Epithelial cell of proximal tubule (primary cell): Measurements from ENCODE around the gene HERC5. TPM values are rescaled to one million over a fixed set of nuclear protein-coding genes. Genes with fewer than 3 reads are reported as not detected.

Experiments
- DNase-seq: peaks from one replicate; pipeline ENCODE4 v3.0.0-alpha.2; 2011; ENCODE audit warnings: low read depth
- H3K4me3 ChIP-seq: 2 replicates; pipeline ENCODE4 v1.5.1; 2011; ENCODE audit warnings: low read depth, mild to moderate bottlenecking, low read length
- total RNA-seq: library from RNA; depleted of rRNA; stranded (reverse); fragments of >200 nt; gene quantifications from 2 replicates; pipeline ENCODE4 v1.2.3, GENCODE V29; 2015
- TF ChIP-seq, protein P1 (sequence below): conservative IDR thresholded peaks from 2 replicates; pipeline ENCODE4 v1.5.1; 2012; ENCODE audit warnings: low read depth, mild to moderate bottlenecking, low read length

The HERC5 gene
- total RNA-seq, 1 donor from 2014 or later: 2.0 TPM

DNA sequence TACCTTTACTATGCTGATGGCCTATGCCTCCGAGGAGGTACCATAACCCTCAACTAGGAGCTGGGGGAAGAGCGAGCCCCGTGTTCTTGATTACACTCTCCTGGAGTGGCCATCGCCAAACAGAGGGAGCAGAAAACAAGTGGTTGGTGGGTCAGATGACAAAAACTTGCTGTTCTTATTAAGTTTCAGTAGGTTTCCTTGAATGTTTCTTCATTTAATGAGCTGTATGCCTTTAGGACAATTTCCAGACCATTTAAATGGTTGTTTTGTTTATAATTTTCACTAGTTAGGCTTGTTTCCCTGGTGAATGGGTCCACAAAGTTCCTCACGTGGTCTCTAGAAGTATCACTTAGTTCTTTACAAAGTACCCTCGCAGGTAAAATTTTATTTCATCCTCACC lies 62.0 kb downstream of the HERC5 start:
- TF ChIP-seq, protein P1, sequence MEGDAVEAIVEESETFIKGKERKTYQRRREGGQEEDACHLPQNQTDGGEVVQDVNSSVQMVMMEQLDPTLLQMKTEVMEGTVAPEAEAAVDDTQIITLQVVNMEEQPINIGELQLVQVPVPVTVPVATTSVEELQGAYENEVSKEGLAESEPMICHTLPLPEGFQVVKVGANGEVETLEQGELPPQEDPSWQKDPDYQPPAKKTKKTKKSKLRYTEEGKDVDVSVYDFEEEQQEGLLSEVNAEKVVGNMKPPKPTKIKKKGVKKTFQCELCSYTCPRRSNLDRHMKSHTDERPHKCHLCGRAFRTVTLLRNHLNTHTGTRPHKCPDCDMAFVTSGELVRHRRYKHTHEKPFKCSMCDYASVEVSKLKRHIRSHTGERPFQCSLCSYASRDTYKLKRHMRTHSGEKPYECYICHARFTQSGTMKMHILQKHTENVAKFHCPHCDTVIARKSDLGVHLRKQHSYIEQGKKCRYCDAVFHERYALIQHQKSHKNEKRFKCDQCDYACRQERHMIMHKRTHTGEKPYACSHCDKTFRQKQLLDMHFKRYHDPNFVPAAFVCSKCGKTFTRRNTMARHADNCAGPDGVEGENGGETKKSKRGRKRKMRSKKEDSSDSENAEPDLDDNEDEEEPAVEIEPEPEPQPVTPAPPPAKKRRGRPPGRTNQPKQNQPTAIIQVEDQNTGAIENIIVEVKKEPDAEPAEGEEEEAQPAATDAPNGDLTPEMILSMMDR: no peak
- H3K4me3 ChIP-seq: no peak overlapping the region
- no peak for DNase-seq

- no peak for DNase-seq
- TF ChIP-seq, protein P1: no peak
- H3K4me3 ChIP-seq: peak overlapping the region; percentile 84
These were observed 65.9 kb downstream of the HERC5 start for GRCh38 chr4:88522702-88523324.

GRCh38 chr4:88523325-88524129 lies 66.6 kb downstream of the HERC5 start, which contains the start of gene PYURF:
PYURF (minus strand) TSS chr4:88523776; CDS start chr4:88523700, 76 bp downstream.
- TF ChIP-seq, protein P1: no peak
- DNase-seq: no peak
- peak within 1 kb of the TSS; percentile 84 for H3K4me3 ChIP-seq

DNA sequence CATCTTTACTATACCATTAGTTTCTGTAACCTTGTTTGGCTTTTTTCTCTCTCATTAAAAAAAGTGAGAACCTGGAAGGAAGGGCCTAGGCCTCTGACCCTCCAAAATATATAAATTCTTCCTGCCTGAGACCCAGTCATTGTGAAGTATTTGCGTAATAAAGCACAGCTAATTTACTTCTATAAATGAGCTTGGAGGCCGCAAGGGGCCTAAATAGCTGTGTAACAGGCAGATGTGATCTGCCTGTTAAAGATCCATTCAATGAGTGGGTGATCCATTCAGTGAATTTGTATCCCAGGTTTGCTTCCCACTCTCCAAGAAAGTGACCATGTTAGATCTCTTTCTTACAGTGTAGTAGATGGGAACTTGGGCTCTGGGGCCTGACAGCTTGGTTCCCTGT lies 67.3 kb downstream of the HERC5 start:
- DNase-seq: no peak
- TF ChIP-seq, protein P1: no peak

DNA sequence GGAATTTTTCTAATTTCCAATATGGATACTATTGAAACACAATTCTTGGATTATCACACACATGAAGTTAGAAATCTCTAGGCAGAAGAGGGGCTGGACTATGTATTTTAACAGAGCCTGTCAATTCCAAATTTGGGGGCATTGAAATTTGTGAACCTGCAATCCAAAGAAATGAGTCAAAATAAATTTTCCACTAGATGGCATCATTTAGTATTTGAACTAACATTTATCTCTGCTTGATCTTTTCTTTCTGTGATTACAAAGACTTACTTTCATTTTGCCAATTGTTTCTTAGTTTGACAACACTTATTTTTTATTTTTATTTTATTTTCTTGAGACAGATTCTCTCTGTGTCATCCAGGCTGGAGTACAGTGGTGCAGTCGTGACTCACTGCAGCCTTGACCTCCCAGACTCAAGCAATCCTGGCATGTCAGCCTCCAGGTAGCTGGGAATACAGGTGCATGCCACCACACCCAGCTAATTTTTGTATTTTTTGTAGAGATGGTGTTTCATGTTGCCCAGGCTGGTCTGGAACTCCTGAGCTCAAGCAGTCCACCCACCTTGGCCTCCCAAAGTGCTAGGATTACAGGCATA lies 69.4 kb downstream of the HERC5 start:
- TF ChIP-seq, protein P1: no peak
- no peak for DNase-seq
- no peak overlapping the region for H3K4me3 ChIP-seq

More for the DNA sequence above, 67.3 kb downstream of the HERC5 start:
- peak overlapping the region; percentile 84 for H3K4me3 ChIP-seq

DNA sequence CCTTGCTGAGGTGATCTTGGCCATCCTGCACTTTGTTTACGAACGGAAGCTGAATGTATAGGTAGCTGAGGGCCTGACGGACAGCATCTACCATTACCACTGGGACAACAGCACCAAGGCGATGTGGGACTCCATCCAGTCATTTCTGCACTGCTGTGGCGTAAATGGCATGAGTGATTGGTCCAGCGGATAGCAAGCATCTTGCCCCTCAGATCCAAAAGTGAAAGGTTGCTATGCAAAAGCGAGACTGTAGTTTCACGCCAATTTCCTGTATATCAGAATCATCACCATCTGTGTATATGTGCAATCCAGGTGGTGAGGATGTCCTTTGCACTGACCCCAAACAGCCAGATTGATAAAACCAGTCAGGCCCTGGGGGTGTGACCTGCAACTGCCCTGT lies 70.9 kb downstream of the HERC5 start:
- DNase-seq: no peak
- H3K4me3 ChIP-seq: no peak overlapping the region
- TF ChIP-seq, protein P1: no peak
